SH-SY5Y (cell line): ENCODE measurements around the gene MST1.

Experiments
- GATA2 ChIP-seq: IDR thresholded peaks from 2 replicates; pipeline ENCODE4 v1.6.1; 2011; ENCODE audit warnings: mild to moderate bottlenecking, low read depth, low read length
- GATA3 ChIP-seq: IDR thresholded peaks from 2 replicates; pipeline ENCODE4 v1.6.1; 2011; ENCODE audit warnings: low read depth, mild to moderate bottlenecking, low read length, moderate library complexity

DNA sequence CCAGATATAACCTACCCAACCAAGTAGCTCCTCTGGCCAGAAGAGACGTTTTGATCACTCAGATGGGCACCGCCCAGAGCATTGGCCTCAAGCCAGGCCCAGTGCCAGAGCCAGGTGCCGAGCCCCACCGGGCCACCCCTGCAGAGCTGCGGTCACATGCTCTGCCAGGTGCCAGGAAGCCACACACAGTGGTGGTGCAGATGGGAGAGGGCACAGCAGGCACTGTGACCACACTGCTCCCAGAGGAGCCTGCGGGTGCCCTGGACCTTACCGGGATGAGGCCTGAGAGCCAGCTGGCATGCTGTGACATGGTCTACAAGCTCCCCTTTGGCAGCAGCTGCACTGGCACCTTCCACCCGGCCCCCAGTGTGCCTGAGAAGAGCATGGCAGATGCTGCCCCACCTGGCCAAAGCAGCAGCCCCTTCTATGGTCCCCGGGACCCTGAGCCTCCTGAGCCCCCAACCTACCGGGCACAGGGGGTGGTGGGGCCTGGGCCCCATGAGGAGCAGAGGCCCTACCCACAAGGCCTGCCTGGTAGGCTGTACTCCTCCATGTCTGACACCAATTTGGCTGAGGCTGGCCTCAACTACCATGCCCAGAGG is 34.2 kb downstream of the MST1 start:
- no peak for TF ChIP-seq GATA2
- TF ChIP-seq GATA3, result no peak
